ENCODE measurements around the gene ASTN2.

Gene ASTN2

DNA sequence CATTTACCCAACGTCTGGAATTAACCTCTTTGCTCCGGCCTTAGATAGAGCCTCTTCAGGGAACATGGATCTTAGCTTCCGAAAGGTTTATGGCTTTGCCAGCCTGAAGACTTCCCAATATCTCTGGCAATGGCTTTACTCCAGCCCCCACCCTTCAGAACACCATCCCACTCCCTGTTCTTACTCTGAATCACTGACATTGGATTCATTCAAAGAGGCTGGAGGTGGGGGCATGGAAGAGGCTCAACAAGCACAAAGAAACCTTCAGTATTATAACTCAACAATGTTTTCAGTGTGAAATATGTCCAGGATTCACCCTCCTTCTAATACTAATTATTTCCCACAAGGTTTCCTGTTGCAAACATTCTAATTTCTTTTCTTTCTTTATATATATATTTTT is 91.5 kb downstream of the ASTN2 start:
- Histone ChIP-seq H3K9ac (ENCODE audit: low read length) (no peak overlapping the region), H3K4me3 (ENCODE audit: low read length) (no peak overlapping the region), H3K4me1 (ENCODE audit: low read length) (no peaks in the 10 kb centered on the region), H3K9me2 (replicated peaks; ENCODE audit: insufficient read depth, low read length) (no peaks in the 10 kb centered on the region), H3K27me3 (replicated peaks; ENCODE audit: insufficient read depth, low read length) (no peaks in the 10 kb centered on the region), H3K9me3 (replicated peaks; ENCODE audit: insufficient read depth, low read length) (no peaks in the 10 kb centered on the region), H3K4me2 (ENCODE audit: low read depth, low read length) (no peak overlapping the region), H3K27ac (ENCODE audit: low read length) (no peak overlapping the region), H3F3A (ENCODE audit: insufficient read depth, low read length) (no peaks in the 10 kb centered on the region), H3K79me2 (ENCODE audit: low read length) (no peaks in the 10 kb centered on the region), H4K20me1 (ENCODE audit: insufficient read depth, low read length) (no peaks in the 10 kb centered on the region), H2AFZ (ENCODE audit: low read length) (no peak overlapping the region), H3K36me3 (replicated peaks; ENCODE audit: insufficient read depth, low read length) (no peaks in the 10 kb centered on the region)
- no peak for DNase-seq
- TF ChIP-seq EZH2phosphoT487 (IDR thresholded peaks at IDR 0.05; ENCODE audit: low read length) (no peak), EZH2 (optimal IDR thresholded peaks at IDR 0.05; ENCODE audit: low read depth, low read length) (no peak)
- TF ChIP-seq, protein P1, sequence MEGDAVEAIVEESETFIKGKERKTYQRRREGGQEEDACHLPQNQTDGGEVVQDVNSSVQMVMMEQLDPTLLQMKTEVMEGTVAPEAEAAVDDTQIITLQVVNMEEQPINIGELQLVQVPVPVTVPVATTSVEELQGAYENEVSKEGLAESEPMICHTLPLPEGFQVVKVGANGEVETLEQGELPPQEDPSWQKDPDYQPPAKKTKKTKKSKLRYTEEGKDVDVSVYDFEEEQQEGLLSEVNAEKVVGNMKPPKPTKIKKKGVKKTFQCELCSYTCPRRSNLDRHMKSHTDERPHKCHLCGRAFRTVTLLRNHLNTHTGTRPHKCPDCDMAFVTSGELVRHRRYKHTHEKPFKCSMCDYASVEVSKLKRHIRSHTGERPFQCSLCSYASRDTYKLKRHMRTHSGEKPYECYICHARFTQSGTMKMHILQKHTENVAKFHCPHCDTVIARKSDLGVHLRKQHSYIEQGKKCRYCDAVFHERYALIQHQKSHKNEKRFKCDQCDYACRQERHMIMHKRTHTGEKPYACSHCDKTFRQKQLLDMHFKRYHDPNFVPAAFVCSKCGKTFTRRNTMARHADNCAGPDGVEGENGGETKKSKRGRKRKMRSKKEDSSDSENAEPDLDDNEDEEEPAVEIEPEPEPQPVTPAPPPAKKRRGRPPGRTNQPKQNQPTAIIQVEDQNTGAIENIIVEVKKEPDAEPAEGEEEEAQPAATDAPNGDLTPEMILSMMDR (IDR thresholded peaks at IDR 0.05; ENCODE audit: low read length), result no peak

DNA sequence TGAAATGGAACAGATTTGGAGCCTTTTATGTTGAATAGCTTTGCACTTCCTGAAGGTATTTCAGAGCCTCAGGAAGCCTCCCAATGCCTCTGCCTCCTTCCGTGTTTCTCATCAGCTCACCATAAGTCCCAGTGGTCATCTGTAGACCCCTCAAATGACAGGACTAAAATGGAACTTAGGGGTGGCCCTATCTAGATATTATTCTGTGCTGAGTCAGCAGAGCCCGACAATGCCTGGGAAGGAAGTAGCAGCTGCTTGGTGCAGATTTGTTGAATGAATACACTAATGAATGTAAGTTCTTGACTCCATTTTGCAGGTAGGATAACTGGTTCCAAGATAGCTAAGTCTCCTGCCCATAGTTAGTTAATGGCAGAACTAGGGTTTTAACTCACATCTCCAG is 97.7 kb downstream of the ASTN2 start:
- Histone ChIP-seq H3K36me3 (replicated peaks; ENCODE audit: insufficient read depth, low read length) (no peaks in the 10 kb centered on the region), H3K4me3 (ENCODE audit: low read length) (no peak overlapping the region), H3K4me1 (ENCODE audit: low read length) (no peaks in the 10 kb centered on the region), H3K27me3 (replicated peaks; ENCODE audit: insufficient read depth, low read length) (no peaks in the 10 kb centered on the region), H3K27ac (ENCODE audit: low read length) (no peak overlapping the region), H3K9me2 (replicated peaks; ENCODE audit: insufficient read depth, low read length) (no peaks in the 10 kb centered on the region), H2AFZ (ENCODE audit: low read length) (no peak overlapping the region), H3K79me2 (ENCODE audit: low read length) (no peaks in the 10 kb centered on the region), H3K4me2 (ENCODE audit: low read depth, low read length) (no peak overlapping the region), H4K20me1 (ENCODE audit: insufficient read depth, low read length) (no peaks in the 10 kb centered on the region), H3F3A (ENCODE audit: insufficient read depth, low read length) (no peaks in the 10 kb centered on the region), H3K9me3 (replicated peaks; ENCODE audit: insufficient read depth, low read length) (no peaks in the 10 kb centered on the region), H3K9ac (ENCODE audit: low read length) (no peak overlapping the region)
- TF ChIP-seq, protein P1 (IDR thresholded peaks at IDR 0.05; ENCODE audit: low read length), result no peak
- no peak for TF ChIP-seq EZH2phosphoT487 (IDR thresholded peaks at IDR 0.05; ENCODE audit: low read length)
- TF ChIP-seq EZH2 (optimal IDR thresholded peaks at IDR 0.05; ENCODE audit: low read depth, low read length), result no peak
- DNase-seq, result no peak

DNA sequence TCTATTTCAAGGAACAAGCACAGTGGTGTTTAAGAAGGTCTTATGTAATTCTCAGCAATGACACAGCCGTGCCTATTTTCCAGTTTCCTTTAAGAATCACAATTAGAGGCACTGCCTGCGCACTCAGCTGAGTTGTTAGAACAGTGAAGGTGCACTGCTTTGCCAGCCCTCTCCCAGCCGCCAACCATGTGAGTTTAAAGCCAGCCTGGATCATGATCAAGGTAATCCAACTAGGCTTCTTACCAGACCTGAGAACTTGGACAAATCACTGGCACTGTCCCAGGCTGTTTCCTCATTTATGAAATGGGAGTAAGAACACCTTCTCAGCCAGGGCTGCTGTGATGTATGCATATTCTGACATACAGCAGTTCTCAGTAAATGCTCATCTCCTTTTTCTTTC is 99.6 kb downstream of the ASTN2 start:
- Histone ChIP-seq H3K79me2 (ENCODE audit: low read length) (no peaks in the 10 kb centered on the region), H3K27ac (ENCODE audit: low read length) (no peak overlapping the region), H3K4me2 (ENCODE audit: low read depth, low read length) (no peak overlapping the region), H3K36me3 (replicated peaks; ENCODE audit: insufficient read depth, low read length) (no peaks in the 10 kb centered on the region), H4K20me1 (ENCODE audit: insufficient read depth, low read length) (no peaks in the 10 kb centered on the region), H3F3A (ENCODE audit: insufficient read depth, low read length) (no peaks in the 10 kb centered on the region), H3K4me3 (ENCODE audit: low read length) (no peak overlapping the region), H3K4me1 (ENCODE audit: low read length) (no peaks in the 10 kb centered on the region), H3K9ac (ENCODE audit: low read length) (no peak overlapping the region), H3K27me3 (replicated peaks; ENCODE audit: insufficient read depth, low read length) (no peaks in the 10 kb centered on the region), H3K9me2 (replicated peaks; ENCODE audit: insufficient read depth, low read length) (no peaks in the 10 kb centered on the region), H2AFZ (ENCODE audit: low read length) (no peak overlapping the region), H3K9me3 (replicated peaks; ENCODE audit: insufficient read depth, low read length) (no peaks in the 10 kb centered on the region)
- no peak for TF ChIP-seq EZH2phosphoT487 (IDR thresholded peaks at IDR 0.05; ENCODE audit: low read length)
- TF ChIP-seq, protein P1 (IDR thresholded peaks at IDR 0.05; ENCODE audit: low read length), result no peak
- TF ChIP-seq EZH2 (optimal IDR thresholded peaks at IDR 0.05; ENCODE audit: low read depth, low read length), result no peak
- DNase-seq, result no peak

All from MM.1S (cell line).